ENCODE results near the gene KLHL28. TPM values are rescaled to one million over a fixed set of nuclear protein-coding genes. Genes with fewer than 3 reads are reported as not detected.
"Not testable (repeated sequence)": the region's sequence is repeated elsewhere in the genome, so short reads cannot be mapped to it uniquely, and the experiment has no call there.

KLHL28 gene
- polyA plus RNA-seq, 3 donors: 4.1 to 16.8 (median 16.4) TPM

GRCh38 chr14:44895716-44896115 lies 66.0 kb downstream of the KLHL28 start:
- peaks cover 0 to 5% (median 1%) of the 10 kb centered on the region in 3 donors for H3K27me3 Mint-ChIP-seq (ENCODE audit: low read depth in 3 of 3)
- intact Hi-C loops (cut with micrococcal nuclease): loop anchor here (2.0 to 10.0 kb wide), 5 partner anchors 67 to 349 kb away; partner anchors contain the start of genes TOGARAM1 (in 2 of the 2), FKBP3 (in 1 of the 2), KLHL28 (in 1 of the 2) and PRPF39 (in 1 of the 2)

GRCh38 chr14:44893535-44893934 lies 68.2 kb downstream of the KLHL28 start:
- intact Hi-C loops (cut with micrococcal nuclease): loop anchor here (10.0 kb wide), 2 partner anchors 191 to 351 kb away; partner anchors contain the start of gene PRPF39 (in 1 of the 2)
- Mint-ChIP-seq H3K4me1 (peaks cover 9% of the 10 kb centered on the region), H3K9me3 (peaks cover 2 to 24% (median 9%) of the 10 kb centered on the region in 7 donors), H3K27ac (no peak overlapping the region), H3K4me3 (no peak overlapping the region), H3K36me3 (no peaks in the 10 kb centered on the region), H3K27me3 (ENCODE audit: low read depth in 3 of 3) (peaks cover 1 to 5% (median 2%) of the 10 kb centered on the region in 3 donors)
- no peak overlapping the region for H2AFZ ChIP-seq (ENCODE audit: insufficient read depth, low read depth, low read length, poor library complexity, severe bottlenecking)
- H3K27me3 ChIP-seq (ENCODE audit: control insufficient read depth in 2 of 2, insufficient read depth in 2 of 2, low read length in 2 of 2): no peaks in the 10 kb centered on the region
- DNase-seq: no peak
- no peak overlapping the region for H3K9ac ChIP-seq (ENCODE audit: insufficient read depth, low read length, poor library complexity, severe bottlenecking)
- no peaks in the 10 kb centered on the region for H4K20me1 ChIP-seq (ENCODE audit: insufficient read depth, low read length)
- H3K36me3 ChIP-seq (replicated peaks in 1 of 2; ENCODE audit: control insufficient read depth in 1 of 2, insufficient read depth in 2 of 2, low read length in 2 of 2): no peaks in the 10 kb centered on the region
- H3K4me1 ChIP-seq (ENCODE audit: control insufficient read depth in 1 of 2, insufficient read depth in 2 of 2, low read length in 2 of 2): peaks cover 6 to 8% of the 10 kb centered on the region in 2 donors
- H3K27ac ChIP-seq (ENCODE audit: low read depth in 1 of 2, low read length in 2 of 2): no peak overlapping the region
- H3K4me3 ChIP-seq (replicated peaks in 1 of 3; ENCODE audit: low read depth in 2 of 3, low read length in 3 of 3): no peak overlapping the region
- peaks cover 3% of the 10 kb centered on the region in 2 donors for H3K9me3 ChIP-seq (replicated peaks in 1 of 2; ENCODE audit: control insufficient read depth in 1 of 2, insufficient read depth in 1 of 2, low read length in 2 of 2)
- no CpG with 5 or more reads among the region's 2 CpGs for WGBS (ENCODE audit: insufficient coverage)
- H3K79me2 ChIP-seq (ENCODE audit: insufficient read depth, low read length): no peaks in the 10 kb centered on the region
- TF ChIP-seq CTCF (IDR thresholded peaks at IDR 0.05): no peak
- H3K4me2 ChIP-seq (replicated peaks; ENCODE audit: extremely low read depth, low read length, poor library complexity, severe bottlenecking): no peak overlapping the region

More at GRCh38 chr14:44895716-44896115, 66.0 kb downstream of the KLHL28 start:
- H4K20me1 ChIP-seq (ENCODE audit: insufficient read depth, low read length): no peaks in the 10 kb centered on the region
- H3K9ac ChIP-seq (ENCODE audit: insufficient read depth, low read length, poor library complexity, severe bottlenecking): no peak overlapping the region
- no peak overlapping the region for H2AFZ ChIP-seq (ENCODE audit: insufficient read depth, low read depth, low read length, poor library complexity, severe bottlenecking)
- no peaks in the 10 kb centered on the region for H3K79me2 ChIP-seq (ENCODE audit: insufficient read depth, low read length)
- H3K4me3 Mint-ChIP-seq: no peak overlapping the region
- no peak overlapping the region for H3K4me3 ChIP-seq (replicated peaks in 1 of 3; ENCODE audit: low read depth in 2 of 3, low read length in 3 of 3)
- H3K9me3 Mint-ChIP-seq: peaks cover 2 to 24% (median 9%) of the 10 kb centered on the region in 7 donors
- H3K4me1 Mint-ChIP-seq: peaks cover 12% of the 10 kb centered on the region
- DNase-seq: no peak
- H3K27ac ChIP-seq (ENCODE audit: low read depth in 1 of 2, low read length in 2 of 2): no peak overlapping the region
- H3K36me3 ChIP-seq (replicated peaks in 1 of 2; ENCODE audit: control insufficient read depth in 1 of 2, insufficient read depth in 2 of 2, low read length in 2 of 2): no peaks in the 10 kb centered on the region
- H3K27ac Mint-ChIP-seq: no peak overlapping the region
- no CpG with 5 or more reads among the region's 2 CpGs for WGBS (ENCODE audit: insufficient coverage)
- no peak for TF ChIP-seq CTCF (IDR thresholded peaks at IDR 0.05)
- no peaks in the 10 kb centered on the region for H3K27me3 ChIP-seq (ENCODE audit: control insufficient read depth in 2 of 2, insufficient read depth in 2 of 2, low read length in 2 of 2)
- peaks cover 6 to 8% of the 10 kb centered on the region in 2 donors for H3K4me1 ChIP-seq (ENCODE audit: control insufficient read depth in 1 of 2, insufficient read depth in 2 of 2, low read length in 2 of 2)
- no peaks in the 10 kb centered on the region for H3K36me3 Mint-ChIP-seq
- peaks cover 0 to 3% of the 10 kb centered on the region in 2 donors for H3K9me3 ChIP-seq (replicated peaks in 1 of 2; ENCODE audit: control insufficient read depth in 1 of 2, insufficient read depth in 1 of 2, low read length in 2 of 2)
- H3K4me2 ChIP-seq (replicated peaks; ENCODE audit: extremely low read depth, low read length, poor library complexity, severe bottlenecking): no peak overlapping the region

GRCh38 chr14:44891726-44892372 lies 69.9 kb downstream of the KLHL28 start:
- not testable (repeated sequence) for H3K4me1 ChIP-seq (ENCODE audit: control insufficient read depth in 1 of 2, insufficient read depth in 2 of 2, low read length in 2 of 2); H3K36me3 ChIP-seq (replicated peaks in 1 of 2; ENCODE audit: control insufficient read depth in 1 of 2, insufficient read depth in 2 of 2, low read length in 2 of 2); H3K4me1 Mint-ChIP-seq; H3K9me3 ChIP-seq (replicated peaks in 1 of 2; ENCODE audit: control insufficient read depth in 1 of 2, insufficient read depth in 1 of 2, low read length in 2 of 2); H3K79me2 ChIP-seq (ENCODE audit: insufficient read depth, low read length); H3K36me3 Mint-ChIP-seq; H3K27ac ChIP-seq (ENCODE audit: low read depth in 1 of 2, low read length in 2 of 2); H3K27me3 Mint-ChIP-seq (ENCODE audit: low read depth in 3 of 3); H4K20me1 ChIP-seq (ENCODE audit: insufficient read depth, low read length); H3K9ac ChIP-seq (ENCODE audit: insufficient read depth, low read length, poor library complexity, severe bottlenecking); H3K4me3 ChIP-seq (replicated peaks in 1 of 3; ENCODE audit: low read depth in 2 of 3, low read length in 3 of 3); H3K4me3 Mint-ChIP-seq; H3K27ac Mint-ChIP-seq; DNase-seq; H3K27me3 ChIP-seq (ENCODE audit: control insufficient read depth in 2 of 2, insufficient read depth in 2 of 2, low read length in 2 of 2); H2AFZ ChIP-seq (ENCODE audit: insufficient read depth, low read depth, low read length, poor library complexity, severe bottlenecking); H3K4me2 ChIP-seq (replicated peaks; ENCODE audit: extremely low read depth, low read length, poor library complexity, severe bottlenecking)
- WGBS (ENCODE audit: insufficient coverage): 86% methylated on average over 1 of the region's 3 CpGs
- intact Hi-C loops (cut with micrococcal nuclease): loop anchor here (10.0 kb wide), 2 partner anchors 193 to 353 kb away; partner anchors contain the start of gene PRPF39 (in 1 of the 2)
- peaks cover 6 to 28% (median 15%) of the 10 kb centered on the region in 7 donors for H3K9me3 Mint-ChIP-seq

All from CD14-positive monocyte (primary cell).